Measurements from ENCODE around the gene DCDC2C. TPM values are rescaled to one million over a fixed set of nuclear protein-coding genes. Genes with fewer than 3 reads are reported as not detected.

The DCDC2C gene
- total RNA-seq, 1 experiment from 2014 or later = not detected

GRCh38 chr2:3753561-3753960, 50.2 kb downstream of the DCDC2C start:
- DNase-seq = no peak
- H3K27me3 ChIP-seq (replicated peaks; ENCODE audit: control insufficient read depth, insufficient read depth, low read length) = no peaks in the 10 kb centered on the region; the same call in 1 of the 2 replicates
- Mint-ChIP-seq H3K4me3 (ENCODE audit: unreplicated experiment) (no peak overlapping the region), H3K36me3 (ENCODE audit: insufficient read depth, unreplicated experiment) (no peaks in the 10 kb centered on the region), H3K27me3 (ENCODE audit: insufficient read depth, unreplicated experiment) (peaks cover 23% of the 10 kb centered on the region), H3K27ac (ENCODE audit: unreplicated experiment) (no peak overlapping the region), H3K4me1 (ENCODE audit: low read depth, unreplicated experiment) (no peaks in the 10 kb centered on the region), H3K9me3 (ENCODE audit: unreplicated experiment) (peaks cover 17% of the 10 kb centered on the region)
- H3K36me3 ChIP-seq (ENCODE audit: control insufficient read depth, insufficient read depth, low read length) = no peaks in the 10 kb centered on the region
- ChIA-PET POLR2A (no interaction called here), CTCF (no interaction called here)
- H3K4me1 ChIP-seq = no peaks in the 10 kb centered on the region
- intact Hi-C loops (cut with micrococcal nuclease; ENCODE audit: unreplicated experiment) = no loop called here
- H3K9me3 ChIP-seq = no peaks in the 10 kb centered on the region
- no peak for TF ChIP-seq CTCF (IDR thresholded peaks at IDR 0.05; ENCODE audit: insufficient read depth in 1 of 2, low read depth in 1 of 2, low read length in 1 of 2, severe bottlenecking in 1 of 2, unreplicated experiment in 1 of 2)
- BruUV-seq (replicated peaks) = no TSS peak
- no peak overlapping the region for H3K4me3 ChIP-seq (ENCODE audit: low read depth, low read length)

GRCh38 chr2:3754280-3754679, 50.9 kb downstream of the DCDC2C start:
- ChIA-PET POLR2A (no interaction called here), CTCF (no interaction called here)
- Histone ChIP-seq H3K4me1 (no peaks in the 10 kb centered on the region), H3K36me3 (ENCODE audit: control insufficient read depth, insufficient read depth, low read length) (no peaks in the 10 kb centered on the region), H3K4me3 (ENCODE audit: low read depth, low read length) (no peak overlapping the region), H3K27me3 (replicated peaks; ENCODE audit: control insufficient read depth, insufficient read depth, low read length) (no peaks in the 10 kb centered on the region; the same call in 1 of the 2 replicates), H3K9me3 (no peaks in the 10 kb centered on the region)
- no TSS peak for BruUV-seq (replicated peaks)
- peak in 1 of 2 experiments; percentile 1 for TF ChIP-seq CTCF (IDR thresholded peaks at IDR 0.05; ENCODE audit: insufficient read depth in 1 of 2, low read depth in 1 of 2, low read length in 1 of 2, severe bottlenecking in 1 of 2, unreplicated experiment in 1 of 2)
- intact Hi-C loops (cut with micrococcal nuclease; ENCODE audit: unreplicated experiment) = no loop called here
- no peaks in the 10 kb centered on the region for H3K4me1 Mint-ChIP-seq (ENCODE audit: low read depth, unreplicated experiment)
- no peak for DNase-seq
- peaks cover 25% of the 10 kb centered on the region for H3K27me3 Mint-ChIP-seq (ENCODE audit: insufficient read depth, unreplicated experiment)
- H3K36me3 Mint-ChIP-seq (ENCODE audit: insufficient read depth, unreplicated experiment) = no peaks in the 10 kb centered on the region
- H3K4me3 Mint-ChIP-seq (ENCODE audit: unreplicated experiment) = no peak overlapping the region
- no peak overlapping the region for H3K27ac Mint-ChIP-seq (ENCODE audit: unreplicated experiment)
- peaks cover 17% of the 10 kb centered on the region for H3K9me3 Mint-ChIP-seq (ENCODE audit: unreplicated experiment)

DNA sequence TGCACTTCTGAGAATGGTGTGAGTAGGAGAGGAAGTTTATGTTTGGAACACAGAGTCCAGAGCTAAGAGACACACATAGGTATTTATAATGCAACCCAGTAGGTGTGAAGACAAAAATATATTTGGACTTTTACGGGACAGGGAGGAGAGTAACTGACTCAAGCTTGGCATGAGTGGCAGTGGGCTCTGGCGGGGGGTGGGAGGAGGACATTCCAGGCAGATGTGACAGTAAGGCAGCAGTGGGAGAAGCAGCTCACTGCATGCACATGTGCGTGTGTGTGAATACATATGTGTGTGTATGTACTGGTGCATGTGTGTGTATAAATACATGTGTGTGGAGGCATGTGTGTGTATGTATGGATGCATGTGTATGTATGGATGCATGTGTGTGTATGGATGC, 51.4 kb downstream of the DCDC2C start:
- H3K4me3 Mint-ChIP-seq (ENCODE audit: unreplicated experiment) = no peak overlapping the region
- no peaks in the 10 kb centered on the region for H3K36me3 Mint-ChIP-seq (ENCODE audit: insufficient read depth, unreplicated experiment)
- TF ChIP-seq CTCF (IDR thresholded peaks at IDR 0.05; ENCODE audit: insufficient read depth in 1 of 2, low read depth in 1 of 2, low read length in 1 of 2, severe bottlenecking in 1 of 2, unreplicated experiment in 1 of 2) = no peak
- no TSS peak for BruUV-seq (replicated peaks)
- no peaks in the 10 kb centered on the region for H3K4me1 Mint-ChIP-seq (ENCODE audit: low read depth, unreplicated experiment)
- peaks cover 28% of the 10 kb centered on the region for H3K27me3 Mint-ChIP-seq (ENCODE audit: insufficient read depth, unreplicated experiment)
- DNase-seq = no peak
- Histone ChIP-seq H3K36me3 (ENCODE audit: control insufficient read depth, insufficient read depth, low read length) (no peaks in the 10 kb centered on the region), H3K4me3 (ENCODE audit: low read depth, low read length) (no peak overlapping the region), H3K9me3 (no peaks in the 10 kb centered on the region), H3K4me1 (no peaks in the 10 kb centered on the region), H3K27me3 (replicated peaks; ENCODE audit: control insufficient read depth, insufficient read depth, low read length) (no peaks in the 10 kb centered on the region; the same call in 1 of the 2 replicates)
- POLR2A ChIA-PET = no interaction called here
- CTCF ChIA-PET = no interaction called here
- intact Hi-C loops (cut with micrococcal nuclease; ENCODE audit: unreplicated experiment) = no loop called here
- no peak overlapping the region for H3K27ac Mint-ChIP-seq (ENCODE audit: unreplicated experiment)
- H3K9me3 Mint-ChIP-seq (ENCODE audit: unreplicated experiment) = peaks cover 17% of the 10 kb centered on the region
